ENCODE results near the gene HOXA9.

DNA sequence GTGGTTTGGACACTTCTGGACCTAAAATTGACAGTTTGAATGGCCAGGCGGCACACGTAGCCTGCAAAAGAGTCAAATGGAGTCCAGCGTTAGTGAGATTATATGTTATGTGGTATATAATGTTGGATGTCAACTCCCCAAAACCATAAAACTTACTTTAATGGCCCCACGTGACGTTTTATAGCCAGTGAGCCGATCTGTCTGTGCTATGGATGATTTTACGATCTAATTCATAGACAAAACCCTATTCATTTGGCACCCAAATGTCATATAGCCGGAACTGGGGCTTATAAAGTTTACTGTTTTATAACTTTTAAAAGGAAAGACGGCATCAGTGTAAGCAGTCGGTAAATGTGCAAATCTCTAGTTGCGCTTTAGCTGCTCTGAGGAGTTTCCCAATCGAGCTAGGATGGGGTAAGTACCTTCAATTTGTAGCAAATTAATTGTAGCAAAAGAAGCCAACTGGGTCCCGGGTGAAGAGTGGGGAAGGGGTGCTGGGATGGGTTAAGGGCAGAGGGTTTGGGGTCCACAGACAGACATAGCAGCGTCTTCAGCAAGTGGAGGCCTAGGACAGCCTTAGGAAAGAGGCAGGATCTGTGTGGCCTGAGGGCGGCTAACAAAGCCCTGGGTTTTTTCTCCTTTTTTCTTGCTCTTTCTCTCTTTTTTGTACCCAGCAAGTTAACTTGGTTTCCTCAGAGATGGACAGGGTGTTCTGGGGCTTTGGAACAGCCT is 25.0 kb downstream of the HOXA9 start:
- TF ChIP-seq, protein P1, sequence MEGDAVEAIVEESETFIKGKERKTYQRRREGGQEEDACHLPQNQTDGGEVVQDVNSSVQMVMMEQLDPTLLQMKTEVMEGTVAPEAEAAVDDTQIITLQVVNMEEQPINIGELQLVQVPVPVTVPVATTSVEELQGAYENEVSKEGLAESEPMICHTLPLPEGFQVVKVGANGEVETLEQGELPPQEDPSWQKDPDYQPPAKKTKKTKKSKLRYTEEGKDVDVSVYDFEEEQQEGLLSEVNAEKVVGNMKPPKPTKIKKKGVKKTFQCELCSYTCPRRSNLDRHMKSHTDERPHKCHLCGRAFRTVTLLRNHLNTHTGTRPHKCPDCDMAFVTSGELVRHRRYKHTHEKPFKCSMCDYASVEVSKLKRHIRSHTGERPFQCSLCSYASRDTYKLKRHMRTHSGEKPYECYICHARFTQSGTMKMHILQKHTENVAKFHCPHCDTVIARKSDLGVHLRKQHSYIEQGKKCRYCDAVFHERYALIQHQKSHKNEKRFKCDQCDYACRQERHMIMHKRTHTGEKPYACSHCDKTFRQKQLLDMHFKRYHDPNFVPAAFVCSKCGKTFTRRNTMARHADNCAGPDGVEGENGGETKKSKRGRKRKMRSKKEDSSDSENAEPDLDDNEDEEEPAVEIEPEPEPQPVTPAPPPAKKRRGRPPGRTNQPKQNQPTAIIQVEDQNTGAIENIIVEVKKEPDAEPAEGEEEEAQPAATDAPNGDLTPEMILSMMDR (IDR thresholded peaks at IDR 0.05; ENCODE audit: low read length), result no peak
- TF ChIP-seq EZH2 (optimal IDR thresholded peaks at IDR 0.05; ENCODE audit: low read depth, low read length), result no peak

Measured in MM.1S (cell line).